K562 (cell line): ENCODE results near the gene SRBD1. TPM values are rescaled to one million over a fixed set of nuclear protein-coding genes. Genes with fewer than 3 reads are reported as not detected.

ENCODE experiments used
- ATAC-seq: fragments of 200-7000 bp; cut with Tn5 transposase; 3 replicates; pipeline ENCODE4 v1.9.1; 2020; ENCODE audit warnings: moderate library complexity
- BruUV-seq: library from RNA; stranded (reverse); fragments of 400-500 nt; replicated peaks from 2 replicates; lab custom pipeline; 2021; lab: Mats Ljungman, UMichigan
- CTCF ChIA-PET: fragments of 300-600 bp; formaldehyde crosslinking; extraction: SDS; loops from one replicate; lab custom pipeline; 2021; ENCODE audit warnings: low intra/inter-chr PET ratio; lab: Yijun Ruan, JAX
- POLR2A ChIA-PET: fragments of 300-600, 350-650 bp; sonication (Branson Sonifier 250); formaldehyde crosslinking; extraction: SDS; loops from one replicate; lab custom pipeline; 2021; ENCODE audit warnings: antibody characterized with exemption, inconsistent platforms; lab: Yijun Ruan, JAX
- DNase-seq, 4 experiments: peaks; one replicate each; pipeline versions ENCODE4 v3.0.0 to v3.0.0-alpha.2; 2011 to 2018; ENCODE audit warnings: low spot score in 3 of 4, mixed read lengths in 3 of 4; ENCODE audit errors: extremely low read depth in 1 of 4
- FAIRE-seq: peaks from 2 replicates; lab custom pipeline; 2011; peaks lifted over from hg19 to GRCh38; lab: Jason Lieb, UNC
- H2AFZ ChIP-seq: 2 replicates; pipeline ENCODE4 v1.6.0; 2011; ENCODE audit warnings: low read depth, low read length, control low read depth, inconsistent platforms
- H3K27ac ChIP-seq: fragments of 200-600 bp; 3 replicates; pipeline ENCODE4 v1.8.0; 2011; ENCODE audit warnings: low read depth, mild to moderate bottlenecking, control low read depth, inconsistent platforms, low read length, moderate library complexity, mixed read lengths; ENCODE audit errors: extremely low read depth
- H3K27me3 ChIP-seq, 2 experiments: fragments of 300-600 bp in 1 of 2; 2 replicates in 1 of 2; 3 replicates in 1 of 2; pipeline versions ENCODE4 v1.6.0 to v1.8.0; 2011; ENCODE audit warnings: inconsistent platforms in 2 of 2, low read length in 2 of 2, mild to moderate bottlenecking in 1 of 2, mixed read lengths in 1 of 2, moderate library complexity in 1 of 2; ENCODE audit not compliant: control insufficient read depth in 2 of 2, insufficient read depth in 2 of 2
- H3K36me3 ChIP-seq: fragments of 300-600 bp; 3 replicates; pipeline ENCODE4 v1.8.0; 2011; ENCODE audit warnings: mild to moderate bottlenecking, low read length, inconsistent platforms; ENCODE audit not compliant: control insufficient read depth, insufficient read depth
- H3K4me1 ChIP-seq, 2 experiments: fragments of 200-600 bp in 1 of 2; replicated peaks in 1 of 2; 2 replicates in 1 of 2; 3 replicates in 1 of 2; pipeline versions ENCODE4 v1.5.1 to v1.8.0; 2011; ENCODE audit warnings: inconsistent platforms in 2 of 2, low read length in 2 of 2, mild to moderate bottlenecking in 1 of 2, mixed read lengths in 1 of 2, moderate library complexity in 1 of 2; ENCODE audit not compliant: control insufficient read depth in 2 of 2, insufficient read depth in 2 of 2
- H3K4me2 ChIP-seq: 2 replicates; pipeline ENCODE4 v1.6.1; 2011; ENCODE audit warnings: low read length, control low read depth, inconsistent platforms, mixed read lengths; ENCODE audit not compliant: insufficient read depth
- H3K4me3 ChIP-seq: fragments of 200-600 bp; sonication (generic), shearing (Covaris generic); 2 replicates; pipeline ENCODE4 v1.5.1; 2016; ENCODE audit warnings: control low read depth, inconsistent platforms
- H3K79me2 ChIP-seq: fragments of 200-600 bp; 3 replicates; pipeline ENCODE4 v1.8.0; 2011; ENCODE audit warnings: low read length, inconsistent platforms; ENCODE audit not compliant: control insufficient read depth, insufficient read depth
- H3K9ac ChIP-seq, 2 experiments: 2 replicates each; pipeline versions ENCODE4 v1.6.0 to v1.6.1; 2011; ENCODE audit warnings: low read depth in 2 of 2, low read length in 2 of 2, control low read depth in 1 of 2, inconsistent platforms in 1 of 2, mild to moderate bottlenecking in 1 of 2, mixed read lengths in 1 of 2; ENCODE audit not compliant: insufficient read depth in 1 of 2
- H3K9me1 ChIP-seq: one replicate; pipeline ENCODE4 v1.6.0; 2011; ENCODE audit warnings: inconsistent platforms, mild to moderate bottlenecking, low read length, moderate library complexity; ENCODE audit not compliant: control insufficient read depth, insufficient read depth
- H3K9me3 ChIP-seq: replicated peaks from 2 replicates; pipeline ENCODE4 v1.5.1; 2011; ENCODE audit warnings: low read depth, low read length, inconsistent platforms; ENCODE audit not compliant: control insufficient read depth, insufficient read depth
- H4K20me1 ChIP-seq: replicated peaks from 2 replicates; pipeline ENCODE4 v1.6.1; 2011; ENCODE audit warnings: low read length, inconsistent platforms, mixed read lengths; ENCODE audit not compliant: control insufficient read depth, insufficient read depth
- CREB3L1 ChIP-seq: fragments of 450-650 bp; IDR thresholded peaks from 2 replicates; pipeline ENCODE4 v1.6.1; 2014; ENCODE audit warnings: low read depth, mild to moderate bottlenecking, moderate library complexity, borderline replicate concordance
- ETS1 ChIP-seq: conservative IDR thresholded peaks from 2 replicates; pipeline ENCODE4 v1.6.1; 2011; ENCODE audit warnings: low read depth, mild to moderate bottlenecking, low read length; ENCODE audit not compliant: control insufficient read depth
- HINFP ChIP-seq: fragments of 450-650 bp; conservative IDR thresholded peaks from 2 replicates; pipeline ENCODE4 v1.6.1; 2016; ENCODE audit warnings: missing genetic modification characterization, low read depth, mild to moderate bottlenecking, control low read depth, missing compliant biosample characterization
- IRF1 ChIP-seq: sonication (generic); formaldehyde crosslinking; IDR thresholded peaks from 2 replicates; pipeline ENCODE4 v1.8.0; 2022; ENCODE audit warnings: missing genetic modification reagents, mild to moderate bottlenecking, borderline replicate concordance
- LARP7 ChIP-seq: fragments of 450-650 bp; IDR thresholded peaks from 2 replicates; pipeline ENCODE4 v1.6.1; 2016
- MEF2D ChIP-seq: conservative IDR thresholded peaks from 2 replicates; pipeline ENCODE4 v1.6.1; 2016; ENCODE audit warnings: low read depth, missing genetic modification characterization, missing compliant biosample characterization
- POLR3A ChIP-seq: IDR thresholded peaks from 2 replicates; pipeline ENCODE4 v1.6.1; 2011; ENCODE audit warnings: borderline replicate concordance, mild to moderate bottlenecking, moderate library complexity; ENCODE audit not compliant: insufficient read length, insufficient read depth; ENCODE audit errors: extremely low read depth
- RBM34 ChIP-seq: fragments of 200-400 bp; formaldehyde crosslinking; IDR thresholded peaks from 2 replicates; pipeline ENCODE4 v1.6.1; 2018; ENCODE audit warnings: low read length, borderline replicate concordance; ENCODE audit not compliant: insufficient read depth
- TGIF2 ChIP-seq: sonication (generic); formaldehyde crosslinking; IDR thresholded peaks from 2 replicates; pipeline ENCODE4 v1.8.1; 2022; ENCODE audit warnings: mild to moderate bottlenecking, missing genetic modification reagents, moderate library complexity
- TRIM28 ChIP-seq: fragments of 450-650 bp; IDR thresholded peaks from 2 replicates; pipeline ENCODE4 v1.6.1; 2017
- ZFP36 ChIP-seq: fragments of 150-350 bp; IDR thresholded peaks from 2 replicates; pipeline ENCODE4 v1.6.1; 2018; ENCODE audit warnings: low read length, low read depth; ENCODE audit not compliant: partially characterized antibody
- ZNF316 ChIP-seq: fragments of 450-650 bp; IDR thresholded peaks from 2 replicates; pipeline ENCODE4 v1.6.1; 2016
- ZNF695 ChIP-seq: fragments of 450-650 bp; formaldehyde crosslinking; IDR thresholded peaks from 2 replicates; pipeline ENCODE4 v1.4.0; 2020; ENCODE audit warnings: mild to moderate bottlenecking, moderate library complexity
- WGBS: fragments of 100-300 bp; shearing (Covaris generic); methylation state at CpG from one replicate; pipeline ENCODE4 v1.1.6; 2016; ENCODE audit warnings: low coverage, mixed read lengths; ENCODE audit not compliant: insufficient coverage; ENCODE audit errors: missing lambda C conversion rate; 5-methylcytosine and 5-hydroxymethylcytosine counted together
- in situ Hi-C: fragments of 300-500 bp; cut with MboI; formaldehyde crosslinking; loops from 4 replicates; pipeline ENCODE4 v1.15.0; 2018; ENCODE audit warnings: inconsistent platforms, mixed read lengths
- intact Hi-C: fragments of 100-400 bp; cut with micrococcal nuclease; formaldehyde crosslinking; loops from 2 replicates; pipeline ENCODE4 v1.14.2; 2022
- polyA plus RNA-seq, 8 experiments: library from polyadenylated mRNA; depleted of rRNA in 4 of 8; stranded (reverse) in 5 of 8; unstranded in 3 of 8; fragments of >200 nt; fragmentation: Nextera tagmentation in 2 of 8; fragmentation: Illumina TruSeq in 1 of 8; extraction: Ambion mirVana in 2 of 8; extraction: Trizol in 1 of 8; gene quantifications; 2 replicates each; pipeline versions ENCODE4 v1.2.1 to v1.2.3, GENCODE V29; 2011 to 2014; ENCODE audit warnings: inconsistent platforms in 1 of 8, missing spikeins in 1 of 8
- total RNA-seq, 7 experiments: library from RNA; depleted of rRNA in 6 of 7; stranded (reverse); fragments of >200 nt in 6 of 7; fragmentation: Illumina TruSeq in 2 of 7; extraction: Trizol in 2 of 7; gene quantifications; 2 replicates each; pipeline versions ENCODE4 v1.2.1 to v1.2.3, GENCODE V29; 2011 to 2021; ENCODE audit warnings: low replicate concordance in 1 of 7

SRBD1 gene
- total and polyA plus RNA-seq, 9 of the 15 experiments (the other 6 are each of a cell fraction or from before 2014, with no cell fraction given) = 6.9 to 23.2 (median 14.7) TPM

- no peak for TF ChIP-seq RBM34
- TF ChIP-seq TRIM28 = peak; percentile 71; the same call in 1 of the 2 replicates
- peak; percentile 27 for TF ChIP-seq ZFP36
Measured at GRCh38 chr2:45541450-45541849, 69.6 kb downstream of the SRBD1 start (continued).

GRCh38 chr2:45540942-45541341, 70.1 kb downstream of the SRBD1 start:
- H3K9me3 ChIP-seq = peaks cover 15% of the 10 kb centered on the region
- BruUV-seq = no TSS peak
- H3K4me1 ChIP-seq = no peaks in the 10 kb centered on the region; a peak in 2 of 5 replicates
- no peaks in the 10 kb centered on the region for H3K27me3 ChIP-seq
- peaks cover 47% of the 10 kb centered on the region for H3K36me3 ChIP-seq
- no peak overlapping the region for H3K9ac ChIP-seq
- no peak for DNase-seq
- no peak overlapping the region for H2AFZ ChIP-seq
- intact Hi-C loops (no loop called here), in situ Hi-C loops (no loop called here)
- no peak overlapping the region for H3K4me3 ChIP-seq
- CTCF ChIA-PET = no interaction called here
- H3K27ac ChIP-seq = no peak overlapping the region
- POLR2A ChIA-PET = interaction anchor here (0.7 kb wide), 1 partner anchor 45 kb away, joined by 4 read pairs; no protein-coding TSS in a partner anchor
- H3K79me2 ChIP-seq = no peaks in the 10 kb centered on the region
- WGBS = 88% methylated on average over 8 of the region's 8 CpGs
- no peak for ATAC-seq
- FAIRE-seq = no peak
- H4K20me1 ChIP-seq = no peaks in the 10 kb centered on the region
- no peak overlapping the region for H3K4me2 ChIP-seq
- H3K9me1 ChIP-seq = no peaks in the 10 kb centered on the region
- TF ChIP-seq HINFP (tag) = no peak
- TF ChIP-seq ZNF316 = no peak
- no peak for TF ChIP-seq LARP7
- no peak for TF ChIP-seq CREB3L1
- TF ChIP-seq ETS1 = no peak
- no peak for TF ChIP-seq POLR3A
- no peak for TF ChIP-seq TGIF2 (CRISPR knock-in tag)
- TF ChIP-seq MEF2D (tag) = no peak
- TF ChIP-seq ZNF695 (CRISPR knock-in tag) = no peak
- no peak for TF ChIP-seq IRF1 (CRISPR knock-in tag)
